Breast epithelium (tissue), 4 donors: ENCODE results near the gene PDE4D. TPM values are rescaled to one million over a fixed set of nuclear protein-coding genes. Genes with fewer than 3 reads are reported as not detected.

ENCODE experiments used
- DNase-seq, 2 donors: peaks; one replicate each; pipeline ENCODE4 v3.0.0-alpha.2; 2019; ENCODE audit warnings: low spot score in 2 of 2
- H3K27ac ChIP-seq, 2 donors: fragments of 200-600 bp; sonication (generic) in 1 of 2; one replicate each; pipeline ENCODE4 v1.5.1; 2016 to 2019; ENCODE audit warnings: mild to moderate bottlenecking in 1 of 2
- H3K27me3 ChIP-seq, 2 donors: fragments of 200-600 bp; sonication (generic) in 1 of 2; one replicate each; pipeline versions ENCODE4 v1.5.1 to v1.6.0; 2017 to 2019; ENCODE audit warnings: control low read depth in 1 of 2, mild to moderate bottlenecking in 1 of 2
- H3K36me3 ChIP-seq: fragments of 200-600 bp; one replicate; pipeline ENCODE4 v1.5.1; 2019
- H3K4me1 ChIP-seq, 2 donors: fragments of 200-600 bp; sonication (generic); one replicate each; pipeline ENCODE4 v1.5.1; 2016 to 2019; ENCODE audit warnings: control low read depth in 1 of 2
- H3K4me3 ChIP-seq, 3 donors: fragments of 200-600 bp; sonication (generic); 1 replicate in 2 of 3; 2 replicates in 1 of 3; pipeline ENCODE4 v1.5.1; 2016 to 2019; ENCODE audit warnings: mild to moderate bottlenecking in 3 of 3, moderate library complexity in 2 of 3
- H3K9me3 ChIP-seq, 2 donors: fragments of 200-600 bp; sonication (generic) in 1 of 2; one replicate each; pipeline ENCODE4 v1.5.1; 2016 to 2019; ENCODE audit warnings: control low read depth in 1 of 2
- POLR2A ChIP-seq: fragments of 450-650 bp; IDR thresholded peaks from one replicate; pipeline ENCODE4 v1.6.1; 2016; ENCODE audit warnings: antibody characterized with exemption, mild to moderate bottlenecking, moderate library complexity
- POLR2AphosphoS5 ChIP-seq, 3 donors: sonication (generic); formaldehyde crosslinking; IDR thresholded peaks; one replicate each; pipeline ENCODE4 v1.6.1; 2017; ENCODE audit warnings: antibody characterized with exemption in 3 of 3
- intact Hi-C: fragments of 100-400 bp; cut with DNase I; formaldehyde crosslinking; loops from one replicate; pipeline ENCODE4 v1.15.1; 2023; ENCODE audit warnings: low total_unique reads
- total RNA-seq, 3 donors: library from RNA; depleted of rRNA; stranded (reverse); fragments of >200 nt; gene quantifications; one replicate each; pipeline ENCODE4 v1.1.0, GENCODE V29; 2016
- TF ChIP-seq, protein P1 (sequence below), 3 donors: fragments of 450-650 bp; IDR thresholded peaks; one replicate each; pipeline ENCODE4 v1.5.1; 2016 to 2017; ENCODE audit warnings: antibody characterized with exemption in 3 of 3, mild to moderate bottlenecking in 3 of 3, moderate library complexity in 3 of 3

PDE4D gene
- total RNA-seq, 3 donors from 2014 or later, result 14.4 to 37.4 (median 28.2) TPM

DNA sequence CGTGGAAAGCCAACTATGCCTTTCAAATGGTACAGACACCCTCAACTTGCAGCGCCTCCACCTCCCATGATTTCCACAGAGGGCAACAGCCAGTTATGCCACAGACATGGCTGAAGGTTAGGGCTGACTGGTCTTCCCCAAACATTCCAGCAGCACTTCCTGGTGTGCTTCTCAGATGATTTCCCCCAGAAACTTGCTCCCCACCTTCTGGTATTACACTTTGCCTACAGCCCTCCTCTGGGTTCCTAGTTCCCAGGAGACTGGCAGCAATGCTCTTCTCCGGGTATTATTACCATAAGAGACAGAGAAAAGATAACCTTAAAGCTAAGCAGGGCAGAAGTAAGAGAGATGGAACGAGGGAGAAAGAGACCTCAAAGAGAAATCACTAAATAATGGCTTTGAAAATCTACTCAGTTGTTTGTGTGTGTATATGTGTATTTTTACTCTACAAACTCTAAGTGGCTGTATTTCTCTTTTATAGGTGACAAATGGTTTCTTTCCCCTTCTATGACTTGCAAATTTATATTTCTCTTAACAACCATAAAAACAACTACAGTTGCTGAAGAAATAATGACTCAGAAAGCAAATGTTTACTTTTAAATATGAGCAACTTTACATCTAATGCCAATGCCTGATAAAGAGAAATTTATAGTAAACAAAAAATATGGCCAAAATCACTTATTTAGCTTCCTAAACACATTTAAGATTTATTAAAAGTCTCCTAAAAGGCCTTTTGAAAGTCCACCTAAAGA lies 133.8 kb downstream of the PDE4D start:
- no peaks in the 10 kb centered on the region for H3K4me1 ChIP-seq
- no peak overlapping the region for H3K4me3 ChIP-seq
- H3K9me3 ChIP-seq, result no peaks in the 10 kb centered on the region
- TF ChIP-seq, protein P1, sequence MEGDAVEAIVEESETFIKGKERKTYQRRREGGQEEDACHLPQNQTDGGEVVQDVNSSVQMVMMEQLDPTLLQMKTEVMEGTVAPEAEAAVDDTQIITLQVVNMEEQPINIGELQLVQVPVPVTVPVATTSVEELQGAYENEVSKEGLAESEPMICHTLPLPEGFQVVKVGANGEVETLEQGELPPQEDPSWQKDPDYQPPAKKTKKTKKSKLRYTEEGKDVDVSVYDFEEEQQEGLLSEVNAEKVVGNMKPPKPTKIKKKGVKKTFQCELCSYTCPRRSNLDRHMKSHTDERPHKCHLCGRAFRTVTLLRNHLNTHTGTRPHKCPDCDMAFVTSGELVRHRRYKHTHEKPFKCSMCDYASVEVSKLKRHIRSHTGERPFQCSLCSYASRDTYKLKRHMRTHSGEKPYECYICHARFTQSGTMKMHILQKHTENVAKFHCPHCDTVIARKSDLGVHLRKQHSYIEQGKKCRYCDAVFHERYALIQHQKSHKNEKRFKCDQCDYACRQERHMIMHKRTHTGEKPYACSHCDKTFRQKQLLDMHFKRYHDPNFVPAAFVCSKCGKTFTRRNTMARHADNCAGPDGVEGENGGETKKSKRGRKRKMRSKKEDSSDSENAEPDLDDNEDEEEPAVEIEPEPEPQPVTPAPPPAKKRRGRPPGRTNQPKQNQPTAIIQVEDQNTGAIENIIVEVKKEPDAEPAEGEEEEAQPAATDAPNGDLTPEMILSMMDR (IDR thresholded peaks at IDR 0.05), result no peak
- TF ChIP-seq POLR2A, result no peak
- TF ChIP-seq POLR2AphosphoS5 (IDR thresholded peaks at IDR 0.05), result no peak
- no peaks in the 10 kb centered on the region for H3K27me3 ChIP-seq
- H3K27ac ChIP-seq, result no peak overlapping the region
- intact Hi-C loops, result no loop called here
- no peaks in the 10 kb centered on the region for H3K36me3 ChIP-seq
- DNase-seq, result no peak

DNA sequence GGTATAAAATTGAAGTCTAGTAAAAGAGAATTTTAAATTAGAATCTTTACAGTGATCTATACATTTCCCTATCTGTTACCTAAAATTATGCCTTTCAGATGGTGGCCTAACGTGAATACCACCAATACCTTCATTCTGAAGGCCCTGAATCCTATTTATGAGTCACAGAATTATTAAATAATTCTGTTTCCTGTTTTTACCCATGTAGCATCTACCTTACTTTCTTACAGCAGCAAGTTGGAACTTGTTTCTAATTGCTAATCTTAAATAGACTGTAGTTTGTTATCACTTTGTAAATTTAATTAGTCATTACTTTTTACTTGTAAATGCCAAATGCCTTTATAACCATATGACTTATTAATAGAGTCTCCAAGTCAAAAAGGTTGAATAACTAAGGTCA lies 135.0 kb downstream of the PDE4D start:
- intact Hi-C loops, result no loop called here
- Histone ChIP-seq H3K27ac (no peak overlapping the region), H3K36me3 (no peaks in the 10 kb centered on the region), H3K4me1 (no peaks in the 10 kb centered on the region), H3K9me3 (no peaks in the 10 kb centered on the region), H3K4me3 (no peak overlapping the region), H3K27me3 (no peaks in the 10 kb centered on the region)
- TF ChIP-seq POLR2AphosphoS5 (IDR thresholded peaks at IDR 0.05) (no peak), POLR2A (no peak)
- TF ChIP-seq, protein P1 (IDR thresholded peaks at IDR 0.05), result no peak
- DNase-seq, result no peak

DNA sequence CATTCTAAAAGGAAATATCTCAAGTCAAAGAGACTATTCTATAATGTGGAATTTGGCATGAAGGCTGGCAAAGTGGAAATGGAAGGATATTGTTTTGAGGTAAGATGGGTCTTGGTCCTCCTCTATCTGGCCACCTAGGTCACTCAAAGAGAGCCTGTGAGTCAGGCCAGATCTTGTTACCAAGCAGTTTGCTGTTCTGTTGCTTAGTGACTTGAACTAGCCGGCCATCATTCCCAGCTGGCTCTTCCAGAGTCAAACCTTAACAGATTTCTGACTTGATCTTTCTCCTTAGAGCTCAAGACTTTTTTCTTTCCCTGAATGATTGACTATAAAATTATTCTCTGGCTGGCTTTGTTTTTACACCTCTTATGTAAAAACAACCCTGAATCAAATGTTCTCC lies 136.1 kb downstream of the PDE4D start:
- H3K4me3 ChIP-seq, result no peak overlapping the region
- H3K4me1 ChIP-seq, result no peaks in the 10 kb centered on the region
- intact Hi-C loops, result no loop called here
- no peak for TF ChIP-seq POLR2A
- TF ChIP-seq POLR2AphosphoS5 (IDR thresholded peaks at IDR 0.05), result no peak
- TF ChIP-seq, protein P1 (IDR thresholded peaks at IDR 0.05), result no peak
- H3K9me3 ChIP-seq, result no peaks in the 10 kb centered on the region
- no peaks in the 10 kb centered on the region for H3K36me3 ChIP-seq
- H3K27ac ChIP-seq, result no peak overlapping the region
- DNase-seq, result no peak
- no peaks in the 10 kb centered on the region for H3K27me3 ChIP-seq

DNA sequence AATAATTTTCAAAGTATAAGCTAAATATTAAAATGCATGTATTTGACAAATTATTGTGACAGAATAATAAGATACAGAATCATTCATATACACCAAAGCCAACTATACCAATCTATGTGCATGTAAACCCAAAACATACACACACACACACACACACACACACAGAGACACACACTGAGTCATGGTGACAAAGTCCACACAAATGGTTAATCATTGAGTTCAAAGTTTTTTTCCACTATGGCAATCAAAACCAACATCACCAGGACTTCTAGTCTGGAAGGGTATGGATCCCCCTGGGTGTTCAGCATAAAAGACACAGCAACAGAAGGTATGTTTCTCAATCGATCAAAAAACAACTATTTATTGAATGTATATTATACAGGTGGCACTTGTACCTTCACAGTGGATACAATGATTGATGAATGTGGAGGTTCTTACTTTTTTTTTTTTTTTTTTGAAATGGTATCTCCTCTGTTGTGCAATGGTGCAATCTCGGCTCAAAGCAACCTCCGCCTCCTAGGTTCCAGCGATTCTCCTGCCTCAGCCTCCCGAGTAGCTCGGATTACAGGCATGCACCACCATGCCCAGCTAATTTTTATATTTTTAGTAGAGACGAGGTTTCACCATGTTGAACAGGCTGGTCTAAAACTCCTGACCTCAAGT lies 137.0 kb downstream of the PDE4D start:
- H3K9me3 ChIP-seq, result no peaks in the 10 kb centered on the region
- H3K36me3 ChIP-seq, result no peaks in the 10 kb centered on the region
- intact Hi-C loops, result no loop called here
- no peaks in the 10 kb centered on the region for H3K4me1 ChIP-seq
- no peak overlapping the region for H3K4me3 ChIP-seq
- H3K27me3 ChIP-seq, result no peaks in the 10 kb centered on the region
- DNase-seq, result no peak
- H3K27ac ChIP-seq, result no peak overlapping the region
- TF ChIP-seq POLR2A (no peak), POLR2AphosphoS5 (IDR thresholded peaks at IDR 0.05) (no peak)
- TF ChIP-seq, protein P1 (IDR thresholded peaks at IDR 0.05), result no peak

DNA sequence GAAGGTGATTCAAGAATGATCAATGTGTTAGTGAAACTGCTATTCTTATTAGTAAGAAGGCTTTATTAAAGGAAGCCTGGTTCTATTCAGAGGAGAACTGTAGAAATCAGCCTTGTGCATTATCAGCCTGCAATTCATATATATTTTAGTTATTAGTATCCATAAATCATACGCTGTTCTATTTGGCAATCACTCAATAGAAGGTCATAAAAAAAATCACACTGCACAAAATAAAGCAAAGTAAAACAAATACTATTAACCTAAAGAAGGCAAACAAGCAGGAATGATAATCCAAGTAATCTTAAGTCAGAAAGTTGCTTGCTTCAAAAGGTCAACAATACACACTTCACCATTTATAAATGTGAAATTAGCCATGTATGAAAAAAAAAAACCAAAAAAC lies 138.1 kb downstream of the PDE4D start:
- H3K9me3 ChIP-seq, result no peaks in the 10 kb centered on the region
- no peaks in the 10 kb centered on the region for H3K27me3 ChIP-seq
- H3K4me1 ChIP-seq, result no peaks in the 10 kb centered on the region
- no peak for DNase-seq
- no peak overlapping the region for H3K4me3 ChIP-seq
- no peaks in the 10 kb centered on the region for H3K36me3 ChIP-seq
- H3K27ac ChIP-seq, result no peak overlapping the region
- intact Hi-C loops, result no loop called here
- TF ChIP-seq, protein P1 (IDR thresholded peaks at IDR 0.05), result no peak
- no peak for TF ChIP-seq POLR2AphosphoS5 (IDR thresholded peaks at IDR 0.05)
- TF ChIP-seq POLR2A, result no peak
